HG02938 (cell line): ENCODE results near the gene SENP1.
"Not testable (repeated sequence)": the region's sequence is repeated elsewhere in the genome, so short reads cannot be mapped to it uniquely, and the experiment has no call there.

ENCODE experiments used
- ATAC-seq: cut with Tn5 transposase; IDR thresholded peaks from one replicate; pipeline ENCODE4 v1.9.1; 2021; ENCODE audit warnings: mild to moderate bottlenecking, moderate library complexity; ENCODE audit not compliant: unreplicated experiment

Gene SENP1

GRCh38 chr12:48115957-48116356, 10.1 kb upstream of the SENP1 start:
- ATAC-seq = no peak

- not testable (repeated sequence) for ATAC-seq
Observed at GRCh38 chr12:48111312-48111693, 5.4 kb upstream of the SENP1 start.

- ATAC-seq = no peak
Observed at GRCh38 chr12:48110691-48111311, 4.9 kb upstream of the SENP1 start.

GRCh38 chr12:48109424-48109823, 3.5 kb upstream of the SENP1 start:
- no peak for ATAC-seq

GRCh38 chr12:48106681-48107613, 1.1 kb upstream of the SENP1 start:
- no peak for ATAC-seq

- ATAC-seq = peak; percentile 31
Observed at GRCh38 chr12:48105321-48105866, 485 bp downstream of the SENP1 start.

GRCh38 chr12:48104531-48104930, 1.3 kb downstream of the SENP1 start:
- no peak for ATAC-seq

- no peak for ATAC-seq
Observed at GRCh38 chr12:48092611-48093010, 13.3 kb downstream of the SENP1 start.

- no peak for ATAC-seq
Observed at GRCh38 chr12:48086327-48086726, 19.6 kb downstream of the SENP1 start.

- no peak for ATAC-seq
Observed at GRCh38 chr12:48084841-48085460, 20.9 kb downstream of the SENP1 start.

GRCh38 chr12:48084066-48084465, 21.8 kb downstream of the SENP1 start:
- ATAC-seq = no peak

- ATAC-seq = no peak
Observed at GRCh38 chr12:48080821-48081220, 25.1 kb downstream of the SENP1 start.

- no peak for ATAC-seq
Observed at GRCh38 chr12:48080285-48080684, 25.6 kb downstream of the SENP1 start.

- ATAC-seq = no peak
Observed at GRCh38 chr12:48078901-48079300, 27.0 kb downstream of the SENP1 start.

GRCh38 chr12:48077111-48077510, 28.8 kb downstream of the SENP1 start:
- ATAC-seq = no peak

- ATAC-seq = no peak
Observed at GRCh38 chr12:48075832-48076231, 30.0 kb downstream of the SENP1 start.

GRCh38 chr12:48074266-48074665, 31.6 kb downstream of the SENP1 start:
- no peak for ATAC-seq

- no peak for ATAC-seq
Observed at GRCh38 chr12:48072266-48072665, 33.6 kb downstream of the SENP1 start.

GRCh38 chr12:48071808-48072207, 34.1 kb downstream of the SENP1 start:
- ATAC-seq = no peak

- no peak for ATAC-seq
Observed at GRCh38 chr12:48070731-48071130, 35.1 kb downstream of the SENP1 start.

GRCh38 chr12:48070033-48070432, 35.8 kb downstream of the SENP1 start:
- no peak for ATAC-seq

GRCh38 chr12:48069241-48069640, 36.6 kb downstream of the SENP1 start:
- no peak for ATAC-seq
